GM21619 (cell line): Measurements from ENCODE around the gene ZBTB17.

ENCODE experiments used
- ATAC-seq: cut with Tn5 transposase; IDR thresholded peaks from one replicate; pipeline ENCODE4 v1.9.1; 2021; ENCODE audit not compliant: unreplicated experiment

The ZBTB17 gene

GRCh38 chr1:15962176-15962575 lies 13.7 kb downstream of the ZBTB17 start:
- ATAC-seq, result no peak

- ATAC-seq, result no peak
Measured at GRCh38 chr1:15961492-15961891, 14.4 kb downstream of the ZBTB17 start.

DNA sequence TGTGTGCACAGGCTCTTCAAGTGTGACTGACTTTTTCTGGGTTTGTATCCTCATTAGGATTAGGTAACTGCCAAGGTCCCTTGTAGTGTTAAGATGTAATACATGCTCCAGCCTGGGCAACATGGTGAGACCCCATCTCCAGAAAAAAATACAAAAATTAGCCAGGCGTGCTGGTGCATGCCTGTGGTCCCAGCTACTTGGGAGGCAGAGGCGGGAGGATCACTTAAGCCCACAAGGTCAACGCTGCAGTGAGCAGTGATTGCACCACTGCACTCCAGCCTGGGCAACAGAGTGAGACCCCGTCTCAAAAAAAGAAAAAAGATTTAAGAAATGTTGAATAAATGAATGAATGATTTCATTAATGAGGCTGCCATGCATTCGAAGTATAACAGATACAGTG lies 15.1 kb downstream of the ZBTB17 start:
- ATAC-seq, result no peak

DNA sequence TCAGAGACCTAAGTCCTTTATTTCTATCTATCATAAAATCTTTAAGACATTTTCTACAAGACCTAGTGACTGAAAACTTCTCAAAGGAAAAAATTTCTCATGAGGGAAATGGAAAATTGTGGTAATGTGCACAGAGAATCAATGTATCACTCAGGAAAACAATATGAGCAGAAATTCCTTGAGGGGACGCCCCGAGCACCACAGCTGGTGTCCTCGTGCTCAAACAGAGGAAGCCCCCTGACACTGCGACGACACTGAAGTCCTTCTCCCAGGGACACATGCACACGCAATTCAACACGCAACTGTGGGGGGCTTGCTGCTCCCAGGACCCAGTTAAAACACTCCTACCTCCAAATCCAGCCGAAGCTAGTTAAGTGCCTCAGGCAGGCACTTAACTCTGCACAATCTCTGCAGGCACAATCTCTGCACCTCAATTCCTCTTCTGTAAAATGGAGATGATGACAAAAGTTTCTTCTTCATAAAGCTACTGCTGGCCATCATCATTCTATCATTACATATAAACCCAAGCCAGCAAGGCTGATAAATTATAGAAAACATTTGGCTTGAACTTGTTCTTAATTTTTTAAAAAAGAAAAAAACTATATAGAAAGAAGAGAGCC lies 16.0 kb downstream of the ZBTB17 start:
- ATAC-seq, result no peak

DNA sequence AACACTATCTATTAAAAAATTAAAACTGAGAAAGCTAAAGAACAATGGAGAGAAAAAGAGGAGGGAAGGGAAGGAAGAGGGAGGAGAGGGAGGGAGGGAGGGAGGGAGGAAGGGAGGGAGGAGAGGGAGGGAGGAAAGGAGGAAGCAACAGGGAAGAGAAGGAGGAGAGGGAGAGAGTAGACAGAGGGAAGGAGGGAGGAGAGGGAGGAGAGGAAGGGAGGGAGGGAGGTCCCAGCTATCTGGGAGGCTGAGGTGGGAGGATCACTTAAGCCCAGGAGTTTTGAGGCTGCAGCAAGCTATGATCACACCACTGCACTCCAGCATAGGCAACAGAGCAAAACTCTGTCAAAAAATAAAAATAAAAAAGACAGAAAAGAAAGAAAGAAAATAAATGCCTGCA lies 16.5 kb downstream of the ZBTB17 start:
- no peak for ATAC-seq

GRCh38 chr1:15958793-15959192 lies 17.1 kb downstream of the ZBTB17 start:
- no peak for ATAC-seq

DNA sequence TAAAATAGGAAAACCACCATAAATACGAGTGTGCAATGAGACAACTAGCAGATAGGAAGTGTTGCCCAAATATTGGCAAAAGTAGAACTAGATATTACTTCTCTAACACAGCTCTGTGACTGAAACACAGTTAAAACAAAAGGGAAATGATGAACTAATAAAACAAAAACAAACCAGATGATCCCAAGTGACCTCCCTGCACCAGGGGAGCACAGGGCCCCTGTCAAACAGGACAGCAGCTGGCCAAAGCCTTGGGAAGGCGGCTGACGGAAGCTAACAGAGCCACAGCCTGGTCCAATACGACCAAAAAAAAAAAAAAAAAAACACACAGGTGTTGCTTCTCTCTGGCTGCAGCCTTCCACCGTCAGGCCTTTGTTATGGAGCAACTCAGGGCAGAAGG lies 17.8 kb downstream of the ZBTB17 start:
- ATAC-seq, result no peak

DNA sequence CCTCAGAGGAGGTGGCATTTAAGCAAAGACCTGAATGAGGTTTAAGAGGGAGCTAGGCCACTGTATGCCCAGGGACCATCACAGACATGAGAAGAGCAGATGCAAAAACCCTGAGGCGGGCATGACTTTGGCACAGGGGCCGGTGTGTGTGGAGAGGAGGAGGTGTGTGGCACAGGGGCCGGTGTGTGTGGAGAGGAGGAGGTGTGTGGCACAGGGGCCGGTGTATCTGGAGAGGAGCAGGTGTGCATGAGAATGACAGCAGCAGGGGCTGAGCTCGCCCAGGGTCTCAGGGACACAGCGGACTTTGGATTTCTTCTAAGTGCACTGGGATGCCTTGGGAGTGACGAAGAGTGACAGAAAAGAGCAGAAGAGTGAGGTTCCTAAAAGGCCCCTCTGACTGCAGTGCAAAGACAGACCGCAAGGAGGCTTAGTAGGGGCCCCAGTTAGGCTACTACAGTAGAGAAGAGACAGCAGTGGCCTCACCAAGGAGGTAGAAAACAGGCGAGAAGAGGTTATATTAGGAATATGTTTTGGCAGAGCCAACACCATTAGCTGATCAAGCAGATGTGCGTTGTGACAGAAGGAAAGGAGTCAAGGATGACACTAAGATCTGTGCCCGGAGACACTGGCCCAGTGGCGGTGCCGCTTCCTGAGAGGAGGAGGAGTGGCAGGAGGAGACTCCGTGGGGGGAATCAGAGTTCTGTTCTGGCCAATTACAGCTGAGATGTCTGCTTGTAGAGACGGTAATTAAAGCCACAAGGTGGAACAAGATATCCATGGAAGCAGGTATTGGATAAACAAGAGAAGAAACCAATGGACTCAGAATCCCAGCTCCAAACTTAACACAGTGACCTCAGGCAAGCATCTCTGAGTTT lies 18.4 kb downstream of the ZBTB17 start:
- ATAC-seq, result no peak

GRCh38 chr1:15956150-15956549 lies 19.8 kb downstream of the ZBTB17 start:
- no peak for ATAC-seq

DNA sequence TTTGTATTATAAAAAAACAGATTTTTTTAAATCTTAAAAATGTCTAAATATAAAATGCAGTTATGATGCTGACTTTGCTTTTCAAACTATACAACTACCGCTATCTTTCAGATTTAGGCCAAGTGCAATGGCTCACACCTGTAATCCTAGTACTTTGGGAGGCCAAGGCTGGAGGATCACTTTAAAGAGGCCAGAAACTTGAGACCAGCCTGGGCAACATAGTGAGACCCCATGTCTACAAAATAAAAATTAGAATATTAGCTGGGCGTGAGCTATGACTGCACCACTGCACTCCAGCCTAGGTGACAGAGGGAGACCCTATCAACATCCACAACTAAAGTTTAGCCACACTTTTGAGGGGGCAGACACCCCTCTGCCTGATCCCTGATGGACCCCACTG lies 20.3 kb downstream of the ZBTB17 start:
- no peak for ATAC-seq

DNA sequence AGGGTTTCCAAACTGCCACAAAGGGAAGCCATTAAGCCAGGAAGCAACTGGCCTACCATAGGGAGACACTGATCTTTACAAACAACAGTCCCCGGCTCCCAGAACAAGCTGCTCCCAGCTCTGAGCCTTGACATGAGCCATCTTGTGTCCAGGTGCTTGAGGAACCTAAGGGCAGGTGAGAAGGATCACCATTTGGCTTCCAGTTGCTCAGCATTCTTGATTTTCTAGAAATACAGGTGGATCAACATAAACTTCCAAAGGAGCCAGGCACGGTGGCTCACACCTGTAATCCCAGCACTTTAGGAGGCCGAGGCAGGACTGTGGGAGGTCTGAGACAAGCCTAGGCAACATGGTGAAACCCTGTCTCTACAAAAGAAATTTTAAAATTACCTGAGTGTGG lies 21.6 kb downstream of the ZBTB17 start:
- no peak for ATAC-seq

DNA sequence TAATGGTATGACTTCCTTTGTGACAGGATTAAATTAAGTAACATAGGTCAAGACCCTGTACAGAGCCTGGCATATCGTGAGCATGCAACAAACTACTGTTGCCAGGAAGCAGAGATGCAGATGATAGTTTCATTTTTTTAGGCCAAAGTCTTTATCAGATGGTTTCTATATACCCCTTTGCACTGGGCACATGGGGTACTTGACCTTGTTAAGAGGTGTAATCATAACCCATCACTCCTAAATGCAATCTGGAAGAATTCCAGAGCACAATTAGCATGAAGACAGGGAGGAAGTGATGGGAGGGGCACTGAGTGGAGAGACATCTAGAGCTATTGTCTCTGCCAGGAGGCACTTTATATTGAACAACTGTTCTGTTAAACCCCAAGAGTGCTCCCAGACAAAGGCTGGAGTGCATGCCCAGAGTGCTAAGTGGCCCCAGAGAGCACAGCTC lies 22.1 kb downstream of the ZBTB17 start:
- ATAC-seq, result no peak

DNA sequence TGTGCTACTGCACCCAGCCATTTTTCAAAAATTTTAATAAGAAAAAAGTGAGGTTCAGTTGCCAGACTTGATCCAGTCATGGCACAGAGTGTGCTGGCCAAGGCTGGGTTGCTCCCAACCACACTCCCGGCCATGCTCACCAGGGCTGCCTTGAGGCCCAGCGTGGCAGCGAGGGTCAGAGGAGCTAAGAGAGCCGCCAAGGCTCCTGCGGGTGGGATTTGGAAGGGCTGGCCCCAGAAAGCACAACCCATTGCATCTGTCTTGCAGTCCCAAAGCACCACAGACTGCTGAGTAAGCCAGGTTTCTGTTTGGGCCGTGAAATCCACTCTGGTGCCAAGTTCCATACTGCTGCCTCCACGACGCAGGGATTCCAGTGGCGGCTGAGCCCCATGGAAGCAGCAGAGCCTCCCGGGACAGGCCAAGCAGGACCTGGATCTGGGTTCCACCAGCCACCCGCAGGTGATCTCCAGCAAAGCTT lies 22.6 kb downstream of the ZBTB17 start:
- ATAC-seq, result no peak

GRCh38 chr1:15952317-15953258 lies 23.3 kb downstream of the ZBTB17 start:
- no peak for ATAC-seq

DNA sequence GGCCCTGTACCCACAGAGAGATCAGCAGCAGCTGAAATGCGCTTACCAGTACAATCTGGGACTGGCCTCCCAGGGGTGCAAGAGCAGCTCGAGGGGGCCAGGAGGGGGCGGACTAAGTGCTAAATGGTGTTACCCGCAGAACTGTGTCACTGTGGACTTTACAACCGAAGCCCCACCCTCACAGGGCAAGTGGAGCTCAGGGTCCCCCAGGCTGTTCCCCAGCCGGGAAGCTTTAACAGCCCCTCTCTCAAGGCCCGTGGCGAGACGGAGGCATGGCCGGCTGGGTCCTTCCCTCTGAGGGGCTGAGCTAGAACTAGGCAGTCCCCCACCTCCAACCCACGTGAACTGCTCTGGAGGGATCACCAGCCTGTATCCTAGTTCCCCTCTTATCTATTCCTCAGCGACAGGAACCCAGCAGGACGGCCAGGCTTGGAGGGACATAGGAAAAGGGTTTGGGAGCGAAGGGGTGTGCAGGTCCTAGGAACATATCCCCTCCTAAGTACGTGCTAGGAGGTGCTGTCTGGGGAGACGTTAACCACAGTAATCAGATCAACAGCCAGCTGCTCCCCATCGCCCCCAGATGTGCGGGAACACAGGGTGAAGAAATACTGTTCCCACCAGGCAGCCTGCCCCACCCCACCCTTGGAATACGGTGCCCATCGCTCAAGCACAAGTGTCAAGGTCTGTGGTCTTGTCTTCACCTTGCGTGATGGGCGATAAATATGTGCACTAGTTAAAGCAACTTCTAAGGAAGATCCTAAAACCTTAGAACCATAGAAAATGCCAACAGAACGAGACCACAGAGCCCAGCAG lies 24.4 kb downstream of the ZBTB17 start:
- no peak for ATAC-seq

DNA sequence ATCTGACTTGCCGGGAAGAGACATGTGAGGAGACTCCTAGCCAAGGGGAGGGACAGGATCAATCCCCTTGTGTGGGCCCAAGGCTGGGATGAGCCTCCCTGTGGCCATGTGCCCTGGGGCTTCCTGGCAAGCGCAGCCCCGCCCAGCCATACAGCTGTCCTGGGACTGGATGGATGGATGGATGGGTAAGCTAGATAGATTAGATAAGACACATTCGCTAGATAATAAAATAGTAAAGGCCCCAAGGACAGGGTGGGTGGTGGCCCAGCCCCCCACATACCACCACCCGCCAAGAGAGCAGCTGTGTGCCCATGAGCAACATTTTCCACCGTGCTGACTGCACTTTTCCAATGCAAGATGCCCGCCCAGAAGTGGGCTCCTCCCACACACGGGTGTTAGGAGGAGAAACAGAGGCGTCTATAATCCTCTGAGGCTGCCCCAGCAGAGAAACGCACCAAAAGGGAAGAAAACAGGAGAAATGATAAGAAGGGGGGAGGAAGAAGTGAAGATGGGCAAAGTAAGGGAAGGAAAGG lies 25.1 kb downstream of the ZBTB17 start:
- ATAC-seq, result no peak

DNA sequence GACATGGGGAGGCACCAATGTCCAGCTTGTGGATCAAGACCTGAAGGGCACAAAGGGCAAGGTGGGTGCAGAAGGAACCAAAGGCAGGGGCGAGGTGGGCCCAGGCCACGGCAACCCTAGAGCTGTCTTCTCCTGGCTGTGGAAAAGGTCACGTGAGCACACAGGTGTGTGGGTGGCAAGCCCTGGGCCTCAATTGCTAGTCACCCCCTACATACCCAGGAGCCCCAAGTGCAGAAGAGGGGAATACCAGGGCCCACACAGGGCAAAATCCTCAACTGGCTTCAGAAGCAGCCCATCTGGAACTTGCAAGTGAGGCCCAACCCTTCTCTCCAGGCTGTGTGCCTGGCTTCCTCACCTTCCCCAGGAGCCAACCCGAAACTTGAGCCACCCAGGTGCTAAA lies 25.6 kb downstream of the ZBTB17 start:
- ATAC-seq, result no peak

DNA sequence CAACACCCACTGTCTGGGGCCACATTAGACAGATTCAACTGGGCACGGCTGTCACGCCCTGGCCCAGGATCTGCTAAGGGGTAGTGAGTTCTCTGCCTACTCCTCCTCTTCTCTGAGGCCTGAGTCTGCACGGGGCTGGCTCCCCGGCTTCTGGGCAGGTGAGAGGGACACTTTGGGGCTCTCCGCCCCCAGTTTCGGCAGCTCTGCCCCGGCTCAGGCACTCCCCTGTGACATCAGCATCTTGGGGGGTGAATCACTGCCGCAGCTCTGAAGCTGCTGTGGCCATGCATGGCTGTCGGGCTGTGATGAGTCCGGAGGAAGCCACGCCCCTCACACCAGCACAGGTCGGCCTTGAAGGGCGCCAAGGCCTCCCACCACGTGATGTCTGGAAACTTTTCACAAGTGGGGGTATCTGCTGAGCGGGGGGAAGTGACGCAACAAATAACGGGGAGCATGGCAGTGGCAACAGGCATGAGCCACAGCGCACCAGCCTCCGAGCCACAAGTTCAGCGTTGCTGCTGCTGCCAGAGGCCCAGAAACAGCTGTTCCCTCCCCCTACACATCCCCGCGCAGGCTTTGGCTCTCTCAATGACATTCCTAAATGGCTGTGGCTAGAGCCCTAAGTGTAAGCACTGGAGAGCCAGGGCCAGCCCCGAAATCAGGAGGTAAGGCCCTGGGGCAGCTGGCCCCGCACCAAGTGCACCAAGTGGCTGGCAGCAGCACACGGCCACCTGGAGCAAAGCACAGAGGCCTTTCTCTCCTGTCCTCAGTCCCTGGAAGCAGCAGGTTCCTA lies 26.3 kb downstream of the ZBTB17 start:
- peak; percentile 66 for ATAC-seq
